ENCODE measurements around the gene HDAC10.

Gene HDAC10

DNA sequence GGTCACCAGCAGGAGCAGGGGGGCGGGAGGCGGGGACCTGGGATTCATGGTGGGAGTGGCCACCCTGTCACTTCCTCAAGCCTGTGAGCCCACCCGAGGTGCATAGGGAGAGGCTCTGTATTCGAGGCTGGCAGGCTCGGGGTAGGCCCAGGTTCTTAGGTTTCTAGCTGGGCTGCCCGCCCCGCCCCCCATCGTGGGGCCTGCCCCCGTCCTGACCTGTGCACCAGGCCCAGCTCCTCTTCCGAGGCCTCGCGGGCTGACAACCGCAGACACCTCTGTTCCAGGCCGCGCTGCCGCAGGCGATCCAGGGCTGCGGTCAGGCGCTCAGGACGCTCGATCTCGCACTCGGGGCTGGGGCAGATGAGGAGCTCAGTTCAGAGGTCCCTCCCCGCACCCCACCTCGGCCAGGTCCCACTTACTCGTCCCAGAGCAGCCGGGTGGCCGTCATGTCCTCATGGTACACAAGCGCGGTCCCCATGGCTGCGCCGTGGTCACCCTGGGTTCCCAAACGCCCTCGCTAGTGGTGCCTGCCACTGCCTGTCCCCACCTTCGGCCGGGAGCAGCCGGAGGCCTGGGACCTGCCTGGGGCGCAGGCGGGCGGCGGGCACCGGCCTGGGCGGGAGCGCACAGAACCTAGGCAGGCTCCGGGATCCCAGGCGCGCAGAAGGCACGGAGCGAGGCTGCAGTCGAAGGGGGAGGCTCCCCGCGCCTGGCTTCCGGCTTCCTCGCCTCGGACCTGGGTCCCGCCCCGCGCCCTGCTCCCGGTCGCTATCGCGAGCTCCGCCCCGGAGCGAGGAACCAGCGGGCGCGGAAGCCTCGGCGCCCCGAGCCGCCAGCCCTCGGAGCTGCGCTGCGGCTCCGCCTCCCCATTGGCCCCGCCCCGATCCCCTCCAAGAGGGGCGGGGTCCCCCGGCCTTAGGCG is at the start of gene HDAC10:
Gene HDAC10 (minus strand): TSS at position 711 of the 922 bp plus-strand sequence. CDS start 233 bp downstream, at position 478.
- DNase-seq: no peak

GRCh38 chr22:50300620-50301257 is 49.7 kb upstream of the HDAC10 start:
- DNase-seq: no peak

GRCh38 chr22:50299785-50300619 is 48.9 kb upstream of the HDAC10 start:
- no peak for DNase-seq

DNA sequence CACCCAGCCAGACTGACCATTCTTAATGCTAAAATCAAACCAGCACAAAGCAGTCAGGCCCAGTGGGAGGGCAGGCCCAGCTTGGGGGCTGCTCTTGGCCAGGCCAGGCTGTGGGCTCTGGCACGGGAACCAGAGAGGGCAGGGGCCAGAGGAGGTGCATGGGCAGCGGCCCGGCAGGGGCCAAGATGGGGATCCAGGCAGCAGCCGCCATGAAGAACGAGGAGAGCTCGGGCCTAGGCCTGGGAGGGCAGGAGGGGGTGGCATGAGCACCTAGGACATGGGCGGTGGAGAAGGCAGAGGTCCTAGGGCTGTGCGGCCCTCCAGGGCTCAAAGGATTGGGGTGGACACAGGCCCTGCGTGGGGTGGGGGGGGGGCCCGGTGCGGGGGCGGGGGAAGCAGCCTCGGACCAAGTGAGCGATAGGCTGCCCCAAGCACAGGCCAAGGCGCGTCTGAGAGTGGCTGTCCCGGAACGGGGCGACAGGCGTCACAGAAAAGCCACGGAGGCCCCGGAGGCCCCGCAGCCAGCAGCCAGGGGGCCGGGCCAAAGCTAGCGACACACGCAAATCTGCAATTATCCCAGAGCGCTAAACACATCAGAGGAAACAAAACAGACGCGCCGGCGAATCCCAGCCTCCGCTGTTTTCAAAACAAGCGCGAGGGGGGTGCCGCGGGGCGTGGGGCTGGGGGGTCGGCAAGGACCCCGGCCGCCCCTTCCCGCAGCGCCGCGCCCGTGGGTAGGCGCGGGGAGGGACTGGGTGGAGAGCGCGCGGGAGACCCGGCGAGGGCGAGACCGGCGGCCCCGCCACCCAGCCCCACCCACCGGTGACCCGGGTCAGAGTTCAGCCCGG is 48.1 kb upstream of the HDAC10 start:
- no peak for DNase-seq

GRCh38 chr22:50298266-50298637 is 47.2 kb upstream of the HDAC10 start:
- no peak for DNase-seq

GRCh38 chr22:50297510-50298265 is 46.6 kb upstream of the HDAC10 start:
- no peak for DNase-seq

GRCh38 chr22:50296658-50297490 is 45.8 kb upstream of the HDAC10 start:
- DNase-seq: no peak

GRCh38 chr22:50294319-50294656 is 43.2 kb upstream of the HDAC10 start:
- no peak for DNase-seq

GRCh38 chr22:50293441-50294318 is 42.6 kb upstream of the HDAC10 start:
- DNase-seq: no peak

DNA sequence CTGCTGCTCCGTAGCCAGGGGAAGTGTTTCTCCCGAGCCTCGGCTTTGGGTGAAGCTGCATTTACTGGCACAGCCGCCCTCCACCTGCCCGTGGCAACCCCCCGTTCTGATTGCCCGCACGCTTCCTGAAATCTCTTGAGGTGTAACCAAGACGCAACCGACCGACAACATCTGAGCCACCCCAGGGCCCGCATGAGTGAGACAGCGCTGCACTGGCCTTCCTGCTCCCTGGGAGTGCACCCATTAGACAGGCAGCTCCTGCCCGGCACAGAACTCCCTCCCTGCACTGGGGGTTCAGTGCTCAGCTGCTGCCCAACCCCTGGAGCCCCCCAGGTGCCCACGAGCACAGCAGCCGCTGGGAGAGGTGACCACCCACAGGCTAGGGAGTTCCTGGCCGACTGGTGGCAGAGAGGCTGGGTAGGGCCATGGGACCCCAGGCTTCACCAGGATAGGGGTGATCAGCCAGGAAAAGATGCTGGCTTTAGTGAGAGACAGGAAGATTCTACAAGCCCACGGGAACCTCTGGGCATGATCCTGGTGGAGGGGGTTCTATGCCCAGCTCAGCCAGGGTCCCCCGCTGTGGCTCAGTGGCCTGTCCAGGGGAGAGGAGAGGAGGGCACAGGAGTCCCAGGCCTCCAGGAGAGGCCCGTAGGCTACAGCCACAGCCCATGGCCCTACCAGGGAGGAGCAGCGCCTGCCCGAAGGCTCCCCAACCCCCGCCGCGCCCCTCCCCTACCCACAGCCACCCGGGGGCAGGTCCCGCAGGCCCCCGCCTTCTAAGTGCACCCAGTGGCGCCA is 41.8 kb upstream of the HDAC10 start:
- DNase-seq: no peak

DNA sequence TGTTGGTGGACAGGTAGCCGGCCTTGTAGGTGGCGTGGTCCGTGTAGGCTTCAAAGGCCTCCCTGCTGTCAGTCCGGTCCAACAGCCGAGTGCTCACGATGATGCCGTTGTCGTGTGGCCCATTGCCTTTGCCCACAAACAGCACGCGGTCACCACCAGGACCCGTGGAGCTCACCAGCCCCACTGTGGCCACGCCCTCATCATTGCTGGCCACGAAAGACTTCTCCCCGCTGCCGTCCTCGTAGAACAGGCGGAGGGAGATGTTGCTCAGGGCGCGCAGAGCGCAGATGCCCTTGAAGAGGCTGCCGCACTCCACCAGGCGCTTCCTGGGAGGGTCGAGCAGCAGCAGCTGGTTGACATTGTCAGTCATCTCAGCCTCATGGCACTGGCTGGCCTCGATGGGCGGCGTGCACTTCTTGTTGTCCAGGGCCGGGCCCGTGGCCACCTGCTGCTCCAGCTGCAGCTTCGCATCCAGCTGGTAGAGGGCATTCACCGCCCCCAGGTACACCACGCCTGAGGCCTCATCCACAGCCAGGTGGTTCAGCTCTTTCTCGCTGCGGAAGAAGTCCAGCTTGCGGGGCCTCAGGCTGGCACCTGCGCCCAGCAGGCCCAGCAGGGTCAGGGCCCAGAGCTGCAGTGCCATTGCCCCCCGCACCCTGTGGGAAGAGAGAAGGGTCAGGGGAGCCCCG is 39.0 kb upstream of the HDAC10 start:
- no peak for DNase-seq

GRCh38 chr22:50289151-50289941 is 38.3 kb upstream of the HDAC10 start:
- DNase-seq: no peak

DNA sequence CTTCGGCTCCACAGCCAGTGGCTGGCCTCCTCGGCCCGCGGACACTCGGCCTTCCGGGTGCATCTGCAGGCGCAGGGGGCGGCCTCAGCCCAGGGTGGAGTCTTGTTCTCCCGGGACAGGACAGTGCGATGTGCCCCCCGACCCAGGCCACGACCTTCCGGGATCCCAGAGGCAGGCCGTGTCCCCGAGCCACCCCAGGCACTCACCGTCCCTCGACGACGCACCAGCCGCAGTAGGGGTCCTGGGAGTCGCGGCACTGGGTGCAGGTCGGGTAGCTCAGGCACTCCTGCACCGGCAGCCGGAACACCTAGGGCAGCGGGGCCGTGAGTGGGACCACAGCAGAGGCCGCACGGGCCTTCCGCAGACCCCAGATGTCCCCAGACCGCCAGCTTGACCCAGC is 36.7 kb upstream of the HDAC10 start:
- DNase-seq: no peak

GRCh38 chr22:50286701-50287318 is 35.7 kb upstream of the HDAC10 start:
- no peak for DNase-seq

DNA sequence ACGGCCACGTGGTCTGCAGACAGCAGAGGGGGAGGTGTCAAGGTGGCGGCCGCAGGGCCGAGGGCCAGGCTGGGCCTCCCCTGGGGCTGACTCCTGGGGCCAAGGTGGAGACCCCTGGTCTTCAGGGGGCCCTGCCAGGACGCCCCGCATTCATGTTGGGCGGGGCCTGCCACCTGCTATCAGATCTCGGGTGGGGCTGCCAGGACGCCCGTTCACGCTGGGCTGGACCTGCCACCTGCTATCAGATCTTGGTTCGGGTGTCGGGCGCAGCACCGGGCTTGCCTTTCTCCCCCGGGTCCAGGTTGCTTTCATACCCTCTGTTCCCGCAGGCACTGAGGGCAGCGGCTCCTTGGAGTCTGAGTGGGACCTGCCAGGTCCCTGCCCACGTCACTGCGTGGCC is 35.2 kb upstream of the HDAC10 start:
- DNase-seq: no peak

DNA sequence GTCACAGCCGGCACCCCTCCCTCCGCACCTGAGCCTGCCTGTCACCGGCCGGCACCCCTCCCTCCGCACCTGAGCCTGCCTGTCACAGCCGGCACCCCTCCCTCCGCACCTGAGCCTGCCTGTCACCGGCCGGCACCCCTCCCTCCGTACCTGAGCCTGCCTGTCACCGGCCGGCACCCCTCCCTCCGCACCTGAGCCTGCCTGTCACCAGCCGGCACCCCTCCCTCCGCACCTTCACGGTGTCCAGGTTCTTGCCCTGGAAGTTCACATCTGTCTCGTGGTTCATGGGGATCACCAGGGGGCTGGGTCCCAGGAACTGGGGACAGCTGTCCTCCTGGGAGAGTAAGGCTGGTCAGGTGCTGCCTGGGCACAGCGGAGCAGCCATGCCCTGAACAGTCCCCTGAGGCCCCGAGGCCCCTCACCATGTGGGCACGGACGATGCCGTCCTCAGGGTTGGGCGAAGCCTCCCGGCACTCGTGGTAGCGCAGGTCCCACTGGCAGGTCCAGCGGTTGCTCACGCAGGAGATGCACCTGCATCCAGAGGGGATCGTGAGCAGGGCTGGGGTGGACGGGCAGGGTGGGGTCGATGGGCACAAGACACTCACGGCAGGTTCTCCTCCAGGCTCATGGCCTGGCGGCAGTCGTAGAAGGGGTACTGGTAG is 34.6 kb upstream of the HDAC10 start:
- DNase-seq: no peak
